Uterus (tissue), 2 donors: ENCODE results near the gene PCGF1.

Experiments
- CTCF ChIP-seq, 4 experiments: fragments of 200-600 bp in 2 of 4; fragments of 450-650 bp in 2 of 4; sonication (generic) in 2 of 4; IDR thresholded peaks; one replicate each; pipeline ENCODE4 v1.5.1; 2016 to 2019; ENCODE audit warnings: antibody characterized with exemption in 4 of 4, mild to moderate bottlenecking in 2 of 4, moderate library complexity in 1 of 4
- POLR2A ChIP-seq, 2 donors: fragments of 450-650 bp; IDR thresholded peaks; one replicate each; pipeline ENCODE4 v1.6.1; 2016; ENCODE audit warnings: antibody characterized with exemption in 2 of 2, mild to moderate bottlenecking in 1 of 2, moderate library complexity in 1 of 2

- no peak for TF ChIP-seq POLR2A (IDR thresholded peaks at IDR 0.05)
- TF ChIP-seq CTCF (IDR thresholded peaks at IDR 0.05): no peak
Observed at GRCh38 chr2:74513605-74514367, 6.3 kb upstream of the PCGF1 start.
